Naive thymus-derived CD4-positive, alpha-beta T cell (primary cell): ENCODE results near the gene IGSF6. TPM values are rescaled to one million over a fixed set of nuclear protein-coding genes. Genes with fewer than 3 reads are reported as not detected.

Experiments used
- ATAC-seq: fragments of 150-1000 bp; cut with Tn5 transposase; 2 replicates; pipeline ENCODE4 v1.10.0; 2021; ENCODE audit warnings: mild to moderate bottlenecking, moderate library complexity
- CTCF ChIA-PET: fragments of 350-600 bp; sonication (Branson Sonifier 250); formaldehyde crosslinking; loops from one replicate; lab custom pipeline; 2021; ENCODE audit warnings: antibody characterized with exemption; lab: Charles Lee
- POLR2A ChIA-PET: fragments of 350-600 bp; sonication (Branson Sonifier 250); formaldehyde crosslinking; loops from one replicate; lab custom pipeline; 2021; ENCODE audit warnings: antibody characterized with exemption, inconsistent platforms; lab: Charles Lee
- DNase-seq, 9 donors: peaks; one replicate each; pipeline versions ENCODE4 v3.0.0 to v3.0.0-alpha.2; 2020 to 2022; ENCODE audit warnings: mixed read lengths in 1 of 9
- H3K27ac ChIP-seq: one replicate; pipeline ENCODE4 v1.7.0; 2013; ENCODE audit warnings: mild to moderate bottlenecking, low read depth, low read length, moderate library complexity
- H3K27me3 ChIP-seq, 2 donors: one replicate each; pipeline ENCODE4 v1.7.0; 2013; ENCODE audit warnings: low read length in 2 of 2, mild to moderate bottlenecking in 2 of 2, moderate library complexity in 2 of 2; ENCODE audit not compliant: control insufficient read depth in 2 of 2, insufficient read depth in 2 of 2
- H3K36me3 ChIP-seq, 3 experiments: 1 replicate in 2 of 3; 2 replicates in 1 of 3; pipeline ENCODE4 v1.7.0; 2013; ENCODE audit warnings: low read length in 3 of 3, mild to moderate bottlenecking in 3 of 3, moderate library complexity in 1 of 3; ENCODE audit not compliant: insufficient read depth in 3 of 3, control insufficient read depth in 2 of 3
- H3K4me1 ChIP-seq, 2 donors: one replicate each; pipeline ENCODE4 v1.7.0; 2013; ENCODE audit warnings: low read length in 2 of 2, mild to moderate bottlenecking in 2 of 2, moderate library complexity in 1 of 2; ENCODE audit not compliant: control insufficient read depth in 2 of 2, insufficient read depth in 2 of 2
- H3K4me3 ChIP-seq: 2 replicates; pipeline ENCODE4 v1.7.0; 2013; ENCODE audit warnings: mild to moderate bottlenecking, low read length
- H3K9me3 ChIP-seq, 3 experiments: 1 replicate in 2 of 3; 2 replicates in 1 of 3; pipeline ENCODE4 v1.7.0; 2013; ENCODE audit warnings: low read length in 3 of 3; ENCODE audit not compliant: control insufficient read depth in 2 of 3
- H3K27ac Mint-ChIP-seq, 9 donors: one replicate each; pipeline ENCODE4 v1.8.0; 2020 to 2022; ENCODE audit warnings: mixed read lengths in 9 of 9, mild to moderate bottlenecking in 8 of 9, moderate library complexity in 5 of 9, inconsistent platforms in 2 of 9
- H3K27me3 Mint-ChIP-seq, 5 donors: one replicate each; pipeline ENCODE4 v1.8.0; 2021 to 2022; ENCODE audit warnings: mixed read lengths in 5 of 5, mild to moderate bottlenecking in 1 of 5
- H3K36me3 Mint-ChIP-seq, 5 donors: one replicate each; pipeline ENCODE4 v1.8.0; 2020 to 2022; ENCODE audit warnings: mixed read lengths in 5 of 5, mild to moderate bottlenecking in 3 of 5, inconsistent platforms in 1 of 5
- H3K4me1 Mint-ChIP-seq, 7 donors: one replicate each; pipeline ENCODE4 v1.8.0; 2020 to 2022; ENCODE audit warnings: mixed read lengths in 7 of 7, mild to moderate bottlenecking in 3 of 7, inconsistent platforms in 1 of 7
- H3K4me3 Mint-ChIP-seq, 10 donors: one replicate each; pipeline ENCODE4 v1.8.0; 2020 to 2022; ENCODE audit warnings: mild to moderate bottlenecking in 10 of 10, mixed read lengths in 10 of 10, moderate library complexity in 6 of 10, inconsistent platforms in 2 of 10
- H3K9me3 Mint-ChIP-seq, 11 donors: one replicate each; pipeline ENCODE4 v1.8.0; 2020 to 2022; ENCODE audit warnings: mixed read lengths in 11 of 11, mild to moderate bottlenecking in 4 of 11, inconsistent platforms in 1 of 11, moderate library complexity in 1 of 11
- intact Hi-C, 2 donors: fragments of 100-400 bp; cut with micrococcal nuclease; formaldehyde crosslinking; loops; one replicate each; pipeline ENCODE4 v1.15.1; 2023
- polyA plus RNA-seq, 2 donors: library from polyadenylated mRNA; unstranded; fragments of 300-500 nt; fragmentation: Illumina TruSeq; gene quantifications; one replicate each; pipeline ENCODE4 v1.2.3, GENCODE V29; 2021
- total RNA-seq, 6 experiments: library from RNA in 5 of 6; stranded (reverse) in 5 of 6; gene quantifications; 1 replicate in 5 of 6; 2 replicates in 1 of 6; pipeline ENCODE4 v1.2.3 and lab custom pipeline; 2021 to 2026

IGSF6 gene
- total and polyA plus RNA-seq, 7 experiments from 2014 or later: 0.33 to 25.7 (median 2.3) TPM

DNA sequence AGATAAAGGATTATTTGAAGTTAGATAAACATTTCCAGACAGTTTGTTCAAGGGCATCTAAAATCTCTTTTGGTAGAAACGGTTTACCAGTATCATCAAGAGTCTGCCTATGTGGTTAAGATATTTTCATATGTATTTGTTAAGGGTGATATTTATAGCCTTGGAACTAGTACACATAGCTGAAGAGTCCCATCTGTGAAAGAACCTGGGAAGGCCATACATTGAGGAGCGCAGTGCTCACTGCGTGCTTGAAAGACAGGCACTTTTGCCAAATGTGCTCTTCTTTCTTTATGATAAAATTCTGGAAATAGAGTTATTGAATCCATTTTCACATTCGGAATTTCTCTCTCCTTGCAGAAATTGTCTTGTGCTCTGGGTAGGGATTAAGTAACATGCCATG is 7.7 kb downstream of the IGSF6 start:
- peak overlapping the region; percentile 91 to 97 (median 95) for H3K27ac Mint-ChIP-seq
- intact Hi-C loops: loop anchor here (1.0 to 10.0 kb wide), 9 partner anchors 13 to 1504 kb away; partner anchors contain the start of genes METTL9 (in 2 of the 2), THUMPD1 (in 1 of the 2), UQCRC2 (in 1 of the 2) and USP31 (in 1 of the 2)
- Histone ChIP-seq H3K4me1 (peaks cover 42 to 57% of the 10 kb centered on the region in 2 donors), H3K4me3 (peak overlapping the region; percentile 57), H3K36me3 (no peaks in the 10 kb centered on the region), H3K27ac (peak overlapping the region; percentile 77), H3K9me3 (no peaks in the 10 kb centered on the region), H3K27me3 (no peaks in the 10 kb centered on the region)
- peaks cover 0 to 5% (median 0%) of the 10 kb centered on the region in 5 donors for H3K36me3 Mint-ChIP-seq
- H3K27me3 Mint-ChIP-seq: no peaks in the 10 kb centered on the region
- DNase-seq (no peak), ATAC-seq (no peak)
- ChIA-PET CTCF (interaction anchor here (3.5 to 8.0 kb wide), 3 partner anchors 12 to 64 kb away, joined by 19 to 83 read pairs (median 51); no protein-coding TSS in a partner anchor), POLR2A (interaction anchor here (1.0 to 4.8 kb wide), 2 partner anchors 23 to 47 kb away, joined by 3 to 26 read pairs; no protein-coding TSS in a partner anchor)
- peaks cover 30 to 62% (median 54%) of the 10 kb centered on the region in 7 donors for H3K4me1 Mint-ChIP-seq
- no peaks in the 10 kb centered on the region for H3K9me3 Mint-ChIP-seq
- peak overlapping the region; percentile 66 to 90 (median 81) for H3K4me3 Mint-ChIP-seq

DNA sequence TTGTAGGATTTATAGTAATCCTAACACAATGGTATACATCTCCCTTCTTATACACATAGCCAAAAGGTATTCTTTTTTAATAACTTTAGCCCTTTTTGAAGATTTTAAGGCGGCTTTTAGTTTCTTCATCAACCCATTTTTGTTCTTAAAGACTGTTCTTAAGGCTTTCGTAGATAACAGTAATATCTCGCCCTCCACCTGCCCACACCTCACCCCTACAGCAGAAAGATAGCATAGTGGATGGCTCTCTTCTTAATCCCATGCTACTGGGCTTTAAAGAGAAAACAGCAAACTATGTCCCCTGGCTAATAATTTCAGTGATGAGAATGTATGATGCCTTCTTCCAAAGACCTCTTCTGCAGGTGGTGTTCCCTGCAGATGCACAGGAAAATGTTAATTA is 8.6 kb downstream of the IGSF6 start:
- H3K9me3 Mint-ChIP-seq: no peaks in the 10 kb centered on the region
- H3K27me3 Mint-ChIP-seq: no peaks in the 10 kb centered on the region
- H3K27ac ChIP-seq: no peak overlapping the region
- H3K4me3 ChIP-seq: no peak overlapping the region
- H3K36me3 ChIP-seq: no peaks in the 10 kb centered on the region
- peaks cover 0 to 5% (median 0%) of the 10 kb centered on the region in 5 donors for H3K36me3 Mint-ChIP-seq
- peaks cover 47 to 61% of the 10 kb centered on the region in 2 donors for H3K4me1 ChIP-seq
- intact Hi-C loops: loop anchor here (2.0 to 10.0 kb wide), 6 partner anchors 17 to 1505 kb away; partner anchors contain the start of genes THUMPD1 (in 1 of the 2) and USP31 (in 1 of the 2)
- ATAC-seq (no peak), DNase-seq (no peak)
- no peaks in the 10 kb centered on the region for H3K9me3 ChIP-seq
- ChIA-PET CTCF (interaction anchor here (1.0 to 8.0 kb wide), 4 partner anchors 13 to 65 kb away, joined by 3 to 83 read pairs (median 35); no protein-coding TSS in a partner anchor), POLR2A (interaction anchor here (4.8 kb wide), 1 partner anchor 46 kb away, joined by 26 read pairs; no protein-coding TSS in a partner anchor)
- H3K27ac Mint-ChIP-seq: peak overlapping the region in 8 of 9 donors; percentile 36 to 95 (median 92)
- peaks cover 29 to 63% (median 59%) of the 10 kb centered on the region in 7 donors for H3K4me1 Mint-ChIP-seq
- H3K4me3 Mint-ChIP-seq: peak overlapping the region in 6 of 10 donors; percentile 6 to 86 (median 30)
- H3K27me3 ChIP-seq: no peaks in the 10 kb centered on the region

DNA sequence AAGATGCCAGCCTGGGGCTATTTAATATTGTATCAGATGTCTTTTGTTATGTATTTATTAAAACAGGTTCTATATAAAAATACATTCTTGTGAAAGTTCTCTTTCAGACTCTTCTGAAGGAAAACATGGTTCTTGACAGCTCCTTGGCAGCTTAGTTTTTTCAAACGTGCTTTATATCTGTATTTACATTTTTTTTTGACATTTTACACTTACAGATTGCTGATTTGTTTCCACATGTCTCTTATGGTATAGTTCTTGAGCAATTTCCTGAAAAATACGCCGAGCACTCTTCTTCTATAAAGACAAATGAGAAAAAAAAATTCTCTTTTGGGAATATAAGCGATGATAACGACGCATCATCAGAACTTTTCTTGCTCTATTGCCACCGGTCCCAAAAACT is 9.5 kb downstream of the IGSF6 start:
- no peak for ATAC-seq
- Histone ChIP-seq H3K4me3 (no peak overlapping the region), H3K27me3 (no peaks in the 10 kb centered on the region), H3K9me3 (no peaks in the 10 kb centered on the region), H3K4me1 (peaks cover 46 to 61% of the 10 kb centered on the region in 2 donors), H3K27ac (no peak overlapping the region), H3K36me3 (no peaks in the 10 kb centered on the region)
- CTCF ChIA-PET: interaction anchor here (0.6 to 8.0 kb wide), 9 partner anchors 14 to 1421 kb away, joined by 3 to 83 read pairs (median 4); no protein-coding TSS in a partner anchor
- H3K4me3 Mint-ChIP-seq: no peak overlapping the region
- peaks cover 32 to 62% (median 58%) of the 10 kb centered on the region in 7 donors for H3K4me1 Mint-ChIP-seq
- no peaks in the 10 kb centered on the region for H3K9me3 Mint-ChIP-seq
- POLR2A ChIA-PET: interaction anchor here (1.4 to 4.8 kb wide), 2 partner anchors 45 to 53 kb away, joined by 3 to 26 read pairs; no protein-coding TSS in a partner anchor
- H3K36me3 Mint-ChIP-seq: peaks cover 0 to 7% (median 0%) of the 10 kb centered on the region in 5 donors
- intact Hi-C loops: loop anchor here (5.0 to 10.0 kb wide), 3 partner anchors 64 to 1419 kb away; no protein-coding TSS in a partner anchor
- DNase-seq: no peak
- no peaks in the 10 kb centered on the region for H3K27me3 Mint-ChIP-seq
- H3K27ac Mint-ChIP-seq: no peak overlapping the region

DNA sequence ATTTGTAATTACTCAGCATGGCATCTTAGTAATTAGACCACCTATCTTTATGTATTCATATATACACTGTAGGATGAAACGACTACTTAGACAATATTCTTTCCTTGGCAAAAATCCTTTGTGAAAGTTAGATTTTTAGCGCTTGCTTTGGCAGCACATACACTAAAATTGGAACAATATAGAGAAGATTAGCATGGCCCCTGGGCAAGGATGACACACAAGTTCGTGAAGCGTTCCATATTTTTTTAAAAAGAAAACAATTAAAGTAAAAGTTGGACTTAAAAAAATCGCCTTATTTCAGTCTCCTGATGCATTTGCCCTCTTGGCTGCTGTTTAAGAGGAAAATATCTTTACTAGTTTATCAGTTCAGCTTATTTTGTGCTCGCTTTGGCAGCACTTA is 10.5 kb downstream of the IGSF6 start:
- H3K27me3 ChIP-seq: no peaks in the 10 kb centered on the region
- Mint-ChIP-seq H3K4me3 (no peak overlapping the region), H3K4me1 (peaks cover 23 to 58% (median 52%) of the 10 kb centered on the region in 7 donors), H3K36me3 (peaks cover 0 to 4% (median 0%) of the 10 kb centered on the region in 5 donors), H3K27me3 (no peaks in the 10 kb centered on the region), H3K27ac (no peak overlapping the region), H3K9me3 (no peaks in the 10 kb centered on the region)
- ATAC-seq (no peak), DNase-seq (no peak)
- H3K27ac ChIP-seq: no peak overlapping the region
- ChIA-PET CTCF (interaction anchor here (0.8 to 8.0 kb wide), 6 partner anchors 14 to 67 kb away, joined by 3 to 83 read pairs (median 5); no protein-coding TSS in a partner anchor), POLR2A (interaction anchor here (0.6 to 4.8 kb wide), 5 partner anchors 20 to 1223 kb away, joined by 3 to 26 read pairs (median 5); no protein-coding TSS in a partner anchor)
- no peaks in the 10 kb centered on the region for H3K9me3 ChIP-seq
- intact Hi-C loops: loop anchor here (2.0 to 10.0 kb wide), 4 partner anchors 15 to 1420 kb away; no protein-coding TSS in a partner anchor
- no peak overlapping the region for H3K4me3 ChIP-seq
- peaks cover 36 to 52% of the 10 kb centered on the region in 2 donors for H3K4me1 ChIP-seq
- no peaks in the 10 kb centered on the region for H3K36me3 ChIP-seq

DNA sequence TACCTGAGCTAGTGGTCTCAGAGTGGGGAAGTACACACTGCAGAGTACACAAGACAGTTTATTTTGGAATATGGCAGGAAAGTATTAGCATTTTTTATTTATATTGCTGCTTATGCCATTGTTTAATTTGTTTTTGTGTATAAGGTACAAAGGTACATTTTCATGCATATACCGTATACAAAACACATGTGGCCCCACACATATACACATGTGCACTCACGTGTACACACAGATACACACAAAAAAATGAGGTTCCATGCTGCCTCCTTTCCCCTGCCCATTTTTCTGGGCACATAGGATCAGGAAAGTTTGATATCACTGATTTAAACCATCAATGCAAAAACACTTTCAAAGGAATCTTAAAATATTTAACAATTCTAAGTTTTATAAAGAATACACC is 12.9 kb downstream of the IGSF6 start:
- Histone ChIP-seq H3K27ac (no peak overlapping the region), H3K36me3 (peaks cover 0 to 3% (median 0%) of the 10 kb centered on the region in 3 experiments), H3K9me3 (no peaks in the 10 kb centered on the region), H3K27me3 (no peaks in the 10 kb centered on the region), H3K4me1 (peaks cover 17 to 31% of the 10 kb centered on the region in 2 donors), H3K4me3 (no peak overlapping the region)
- ATAC-seq: no peak
- Mint-ChIP-seq H3K27ac (peak overlapping the region in 4 of 9 donors; percentile 25 to 71 (median 47)), H3K4me3 (no peak overlapping the region), H3K9me3 (no peaks in the 10 kb centered on the region), H3K27me3 (no peaks in the 10 kb centered on the region), H3K36me3 (peaks cover 0 to 24% (median 5%) of the 10 kb centered on the region in 5 donors), H3K4me1 (peaks cover 14 to 42% (median 33%) of the 10 kb centered on the region in 7 donors)
- ChIA-PET CTCF (interaction anchor here (0.6 to 8.0 kb wide), 8 partner anchors 18 to 402 kb away, joined by 3 to 83 read pairs (median 5); no protein-coding TSS in a partner anchor), POLR2A (interaction anchor here (0.6 to 2.6 kb wide), 6 partner anchors 10 to 86 kb away, joined by 3 to 14 read pairs (median 4); no protein-coding TSS in a partner anchor)
- intact Hi-C loops: no loop called here
- no peak for DNase-seq

DNA sequence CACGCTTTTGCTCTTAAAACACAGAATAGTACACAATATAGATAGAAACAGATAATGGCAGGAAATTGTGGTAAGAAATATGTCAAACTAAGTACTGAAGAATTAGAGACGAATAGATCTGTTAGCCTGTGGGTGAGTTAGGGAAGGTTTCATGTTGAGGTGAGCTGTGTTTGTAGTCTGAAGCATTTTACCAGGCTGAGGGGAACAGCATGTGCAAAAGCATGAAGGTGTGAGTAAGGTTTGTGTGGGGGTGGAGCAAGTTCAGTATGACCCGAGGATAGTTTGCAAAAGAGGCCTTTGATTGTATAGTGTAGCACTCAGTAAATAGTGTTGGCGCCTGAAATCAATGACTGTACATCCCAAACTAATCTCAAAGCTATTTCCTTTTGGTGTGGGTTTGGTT is 13.8 kb downstream of the IGSF6 start:
- Histone ChIP-seq H3K36me3 (peaks cover 0 to 8% (median 0%) of the 10 kb centered on the region in 3 experiments), H3K4me3 (no peak overlapping the region), H3K9me3 (no peaks in the 10 kb centered on the region), H3K27me3 (no peaks in the 10 kb centered on the region), H3K4me1 (peaks cover 17 to 24% of the 10 kb centered on the region in 2 donors), H3K27ac (peak overlapping the region; percentile 26)
- peak in 2 of 9 donors; percentile 16 to 27 for DNase-seq
- ATAC-seq: peak; percentile 52
- Mint-ChIP-seq H3K27ac (peak overlapping the region; percentile 14 to 90 (median 66)), H3K4me1 (peaks cover 9 to 32% (median 24%) of the 10 kb centered on the region in 7 donors), H3K9me3 (no peaks in the 10 kb centered on the region), H3K4me3 (peak overlapping the region in 8 of 10 donors; percentile 2 to 34 (median 14)), H3K36me3 (peaks cover 0 to 25% (median 5%) of the 10 kb centered on the region in 5 donors), H3K27me3 (no peaks in the 10 kb centered on the region)
- CTCF ChIA-PET: interaction anchor here (0.7 to 8.0 kb wide), 5 partner anchors 34 to 56 kb away, joined by 3 to 83 read pairs (median 4); no protein-coding TSS in a partner anchor
- intact Hi-C loops: no loop called here
- POLR2A ChIA-PET: interaction anchor here (0.6 to 2.1 kb wide), 8 partner anchors 9 to 75 kb away, joined by 3 to 4 read pairs (median 4); no protein-coding TSS in a partner anchor
